HG03175 (cell line): ENCODE results near the gene MYO18A.

ENCODE experiments used
- ATAC-seq: cut with Tn5 transposase; IDR thresholded peaks from one replicate; pipeline ENCODE4 v1.9.1; 2021; ENCODE audit warnings: mild to moderate bottlenecking, moderate library complexity; ENCODE audit not compliant: unreplicated experiment

MYO18A gene

DNA sequence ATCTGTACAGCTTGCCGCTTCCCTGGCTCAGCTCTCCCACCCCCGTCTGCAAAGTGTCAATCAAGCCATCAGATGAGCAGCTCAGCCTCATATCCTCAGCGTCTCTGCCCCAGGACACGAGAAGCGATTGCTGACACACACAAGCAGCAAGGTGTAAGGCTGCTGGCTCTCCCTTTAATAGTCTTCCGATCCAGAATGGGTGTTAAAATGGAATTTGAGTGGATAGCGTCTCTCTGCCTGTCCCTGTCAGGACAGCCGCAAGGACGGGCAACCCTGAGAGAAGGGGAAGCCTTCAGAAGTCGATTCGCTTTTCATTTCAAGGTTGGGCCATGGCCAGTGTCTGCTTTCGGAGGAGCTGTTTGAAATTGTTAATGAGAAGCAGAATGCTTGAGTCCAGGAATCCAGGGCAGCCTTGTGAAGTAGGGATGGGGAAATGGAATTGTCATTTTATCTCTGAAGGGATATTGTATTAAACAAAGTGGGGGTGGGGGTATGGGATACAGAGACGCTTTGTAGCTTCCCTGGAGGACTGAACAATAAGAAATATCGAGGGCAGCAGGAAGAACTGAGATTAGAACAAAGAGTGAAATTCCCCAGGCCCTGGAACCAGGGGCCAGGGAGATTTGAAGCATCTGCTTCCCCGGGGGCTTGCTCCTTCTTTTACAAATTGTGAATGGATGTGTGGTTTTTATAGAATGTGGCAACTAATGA lies 142.0 kb downstream of the MYO18A start:
- no peak for ATAC-seq

DNA sequence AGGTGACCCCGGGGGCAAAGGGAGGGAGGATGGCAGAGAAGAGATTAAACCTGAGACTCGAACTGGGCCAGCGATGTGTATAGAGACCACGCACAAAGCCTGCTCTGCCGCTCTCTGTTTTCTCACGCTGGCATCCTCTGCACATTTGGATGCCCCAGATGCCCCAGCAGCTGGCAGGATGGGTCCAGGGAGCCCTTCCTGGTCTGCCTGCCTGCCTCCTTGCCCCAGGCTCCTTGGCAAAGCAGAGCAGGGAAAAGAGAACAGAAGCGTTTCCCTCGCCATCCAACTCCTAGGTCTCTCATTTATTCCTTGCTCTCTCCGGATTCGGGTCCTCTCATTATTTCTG lies 142.5 kb downstream of the MYO18A start:
- ATAC-seq: no peak

DNA sequence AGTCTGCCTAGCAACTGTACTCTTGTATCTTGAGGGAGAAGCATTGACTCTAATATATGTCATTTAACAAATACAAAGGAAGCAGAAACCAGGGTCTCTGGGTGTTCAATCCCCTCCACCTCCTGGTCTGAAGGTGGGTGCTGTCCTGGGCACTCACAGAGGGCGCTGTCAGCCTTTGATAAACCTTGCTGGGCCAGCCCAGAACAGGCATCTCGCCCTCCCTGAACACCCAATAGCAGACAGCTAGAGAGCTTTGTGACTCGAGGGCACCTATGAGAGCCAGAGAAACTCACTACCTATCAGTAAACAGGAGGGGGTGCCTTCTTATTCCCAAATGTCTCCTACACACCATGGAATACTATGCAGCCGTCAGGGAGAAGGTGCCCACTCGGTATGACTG lies 143.6 kb downstream of the MYO18A start:
- ATAC-seq: no peak

DNA sequence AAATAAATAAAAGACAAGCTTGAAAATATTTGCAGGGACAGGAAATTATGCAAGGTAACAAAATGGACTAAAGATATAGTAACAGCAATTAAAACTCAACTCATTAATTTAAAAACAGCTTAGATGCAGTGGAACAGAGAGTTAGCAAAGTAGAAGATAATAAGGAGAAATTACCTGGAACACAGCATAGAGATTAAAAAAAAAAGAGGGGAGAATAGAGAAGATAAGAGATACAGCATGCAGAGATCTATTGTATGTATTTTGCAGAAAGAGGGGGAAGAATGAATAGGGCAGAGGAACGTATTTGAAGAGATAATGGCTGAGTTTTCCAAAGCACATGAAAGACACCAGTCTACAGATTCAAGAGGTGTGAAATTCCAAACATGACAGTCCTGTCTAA lies 145.7 kb downstream of the MYO18A start:
- ATAC-seq: no peak

DNA sequence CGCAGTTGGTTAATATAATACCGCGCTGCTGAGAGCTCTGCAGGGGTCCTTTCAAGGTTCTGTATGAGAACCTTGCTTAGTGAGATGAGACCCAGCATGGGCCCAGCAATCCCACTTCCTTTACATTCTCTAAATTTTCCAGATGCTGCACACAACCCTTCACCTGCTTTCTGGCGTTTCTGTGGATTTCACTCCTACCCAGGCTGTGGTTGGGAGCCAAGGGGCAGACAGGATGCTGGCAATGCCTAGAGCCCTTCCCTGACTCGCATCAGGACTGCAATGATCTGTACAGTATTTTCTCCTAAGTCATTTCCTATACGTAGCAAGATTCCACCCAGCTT lies 147.4 kb downstream of the MYO18A start:
- ATAC-seq: no peak

DNA sequence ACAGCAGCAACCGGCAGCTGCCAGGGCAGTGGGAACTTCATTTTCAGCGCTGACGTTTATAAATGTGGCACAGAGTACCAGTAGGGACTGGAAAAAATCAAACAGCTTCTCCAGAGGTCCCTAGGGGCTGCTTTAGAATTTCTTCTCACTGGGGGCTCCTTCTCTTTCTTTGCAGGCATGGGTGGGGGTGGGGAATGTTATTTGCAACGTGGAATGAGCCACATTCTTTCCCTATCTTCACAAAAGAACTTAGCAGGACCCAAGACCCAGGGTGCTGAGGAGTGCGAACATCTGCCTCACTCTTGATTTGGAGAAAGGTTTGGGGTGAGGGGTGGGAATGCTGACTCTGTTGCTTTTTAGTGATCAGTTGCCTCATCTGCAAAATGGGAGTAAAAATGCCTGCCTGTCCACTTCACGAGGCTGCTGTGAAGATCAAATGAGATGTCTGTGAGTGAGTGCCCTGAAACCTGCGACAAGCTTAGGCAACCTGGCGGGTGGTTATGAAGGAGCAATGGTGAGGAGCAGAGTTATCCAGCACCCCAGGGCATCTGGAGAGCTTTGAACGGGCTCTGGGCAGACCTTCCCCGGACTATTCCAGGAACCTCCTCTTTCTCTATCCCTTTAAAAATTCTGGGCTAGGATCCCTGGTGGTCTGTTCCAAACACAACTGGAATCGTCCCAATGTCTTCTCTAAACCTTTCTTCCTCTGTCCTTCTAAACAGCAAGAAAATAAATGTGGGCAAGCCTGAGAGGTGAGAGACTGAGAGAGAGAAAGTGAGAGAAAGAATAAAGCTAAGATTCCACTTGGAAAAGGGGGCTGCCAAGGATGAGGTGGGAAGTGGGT lies 148.0 kb downstream of the MYO18A start:
- no peak for ATAC-seq

DNA sequence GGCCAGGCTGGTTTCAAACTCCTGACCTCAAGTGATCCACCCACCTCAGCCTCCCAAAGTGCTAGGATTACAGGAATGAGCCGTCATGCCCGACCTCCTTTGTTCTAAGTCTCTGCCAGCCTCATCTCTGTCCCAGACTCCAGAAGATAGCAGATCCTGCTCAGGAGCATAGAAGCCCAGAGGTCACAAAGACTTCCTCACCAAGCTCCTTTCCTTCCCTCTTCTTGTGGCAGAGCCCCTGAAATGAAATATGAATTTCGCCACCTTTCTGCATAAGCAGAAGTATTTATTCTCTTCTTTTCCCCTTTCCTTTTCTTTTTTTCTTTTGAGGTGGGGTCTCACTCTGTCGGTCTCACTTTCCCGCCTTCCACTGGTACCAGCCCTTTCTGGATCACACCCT lies 148.7 kb downstream of the MYO18A start:
- ATAC-seq: no peak

DNA sequence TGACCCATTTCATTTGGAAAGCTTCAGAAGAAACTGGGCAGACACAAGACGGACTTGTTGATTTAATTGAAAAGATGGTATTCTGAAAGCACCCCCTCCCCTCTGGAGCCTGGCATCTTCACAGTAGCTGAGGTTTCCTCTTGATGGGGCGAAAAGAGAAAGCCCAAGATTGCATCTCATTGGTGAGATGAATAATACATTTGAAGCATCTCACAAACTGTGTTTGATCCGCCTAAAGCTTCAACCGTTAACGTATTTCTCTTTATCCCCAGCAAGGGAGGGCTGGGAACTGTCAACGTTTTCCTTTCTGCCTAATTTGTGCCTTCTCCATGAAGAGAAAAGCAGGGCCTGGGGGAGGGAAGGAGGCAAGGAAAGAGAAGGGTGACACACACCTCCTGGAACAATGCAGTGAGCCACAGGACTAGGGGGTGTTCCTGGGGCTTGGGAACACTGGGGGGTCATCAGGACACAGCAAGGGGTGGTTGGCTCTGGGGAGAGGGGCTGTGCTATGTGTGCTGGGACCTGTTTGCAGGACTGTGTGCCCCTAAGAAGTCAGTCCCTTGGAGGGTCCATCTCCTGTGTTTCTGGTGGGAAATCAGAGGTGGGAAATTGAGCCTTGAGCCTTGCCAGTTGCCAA lies 155.8 kb downstream of the MYO18A start:
- no peak for ATAC-seq

DNA sequence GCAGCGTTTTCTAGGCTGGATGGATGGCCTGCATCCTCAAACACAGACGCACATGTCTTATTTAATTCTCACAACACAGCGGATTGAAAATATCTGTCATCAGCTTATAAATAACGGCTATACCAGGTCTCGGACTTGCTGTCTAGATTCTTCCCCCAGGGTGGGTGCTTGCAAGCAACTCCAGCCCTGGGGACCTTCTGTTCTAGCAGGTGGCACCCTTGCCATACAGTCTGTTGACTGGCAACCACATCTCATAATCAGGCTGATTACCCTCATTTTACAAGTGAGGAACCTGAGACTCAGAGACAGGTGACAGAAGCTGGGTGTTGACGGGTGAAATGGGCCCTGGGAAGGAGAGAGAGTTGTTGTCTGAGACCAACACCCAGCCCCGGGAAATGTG lies 158.1 kb downstream of the MYO18A start:
- no peak for ATAC-seq

DNA sequence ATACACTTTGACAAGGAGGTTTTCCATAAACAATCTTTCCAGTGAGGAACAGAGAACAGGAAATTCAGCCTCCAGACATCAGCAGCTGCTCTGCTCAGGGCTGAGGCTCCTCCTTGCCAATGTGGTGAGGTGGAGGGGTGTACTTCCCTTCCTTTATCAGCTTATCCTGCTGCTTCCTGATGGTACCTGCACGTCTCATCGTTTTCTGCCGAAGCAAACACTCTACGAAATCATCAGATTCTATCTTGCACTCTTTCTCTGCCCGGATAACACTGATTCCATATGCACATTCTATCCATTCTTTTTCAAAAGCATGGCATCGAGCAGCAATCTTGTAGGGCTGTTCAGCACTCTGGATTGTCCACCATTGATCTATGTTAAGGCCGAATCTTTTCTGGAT lies 159.0 kb downstream of the MYO18A start:
- ATAC-seq: no peak
